Measurements from ENCODE around the gene ABHD2. TPM values are rescaled to one million over a fixed set of nuclear protein-coding genes. Genes with fewer than 3 reads are reported as not detected.
"Not testable (repeated sequence)": the region's sequence is repeated elsewhere in the genome, so short reads cannot be mapped to it uniquely, and the experiment has no call there.

ABHD2 gene
- total RNA-seq, 1 donor from 2014 or later: 48.8 TPM

GRCh38 chr15:89140595-89140994, 52.3 kb downstream of the ABHD2 start:
- intact Hi-C loops (cut with micrococcal nuclease): no loop called here
- ChIA-PET POLR2A (no interaction called here), CTCF (interaction anchor here (1.9 kb wide), 1 partner anchor 11 kb away, joined by 7 read pairs; no protein-coding TSS in a partner anchor)
- H3K4me1 Mint-ChIP-seq: peaks cover 8% of the 10 kb centered on the region
- H3K27me3 Mint-ChIP-seq: no peaks in the 10 kb centered on the region
- peaks cover 39% of the 10 kb centered on the region for H3K36me3 Mint-ChIP-seq (ENCODE audit: low read depth)
- no peak for TF ChIP-seq CTCF (IDR thresholded peaks at IDR 0.05)
- H3K9me3 Mint-ChIP-seq: no peaks in the 10 kb centered on the region
- ATAC-seq (ENCODE audit: low read depth) (no peak), DNase-seq (no peak)
- H3K27ac Mint-ChIP-seq: no peak overlapping the region
- no peak overlapping the region for H3K4me3 Mint-ChIP-seq

GRCh38 chr15:89141159-89141558, 52.9 kb downstream of the ABHD2 start:
- ATAC-seq (ENCODE audit: low read depth); H3K4me3 Mint-ChIP-seq; DNase-seq; H3K9me3 Mint-ChIP-seq; H3K27ac Mint-ChIP-seq; POLR2A ChIA-PET; H3K4me1 Mint-ChIP-seq; H3K27me3 Mint-ChIP-seq; intact Hi-C loops (cut with micrococcal nuclease): not testable (repeated sequence)
- CTCF ChIA-PET: interaction anchor here (0.9 to 1.9 kb wide), 2 partner anchors 10 to 12 kb away, joined by 3 to 7 read pairs; no protein-coding TSS in a partner anchor
- H3K36me3 Mint-ChIP-seq (ENCODE audit: low read depth): peaks cover 41% of the 10 kb centered on the region

- Mint-ChIP-seq H3K27ac (no peak overlapping the region), H3K9me3 (no peaks in the 10 kb centered on the region), H3K36me3 (ENCODE audit: low read depth) (peaks cover 35% of the 10 kb centered on the region), H3K4me1 (peaks cover 8% of the 10 kb centered on the region), H3K27me3 (no peaks in the 10 kb centered on the region), H3K4me3 (no peak overlapping the region)
- DNase-seq (no peak), ATAC-seq (ENCODE audit: low read depth) (no peak)
- intact Hi-C loops (cut with micrococcal nuclease): no loop called here
- ChIA-PET CTCF (interaction anchor here (0.9 to 1.9 kb wide), 3 partner anchors 10 to 13 kb away, joined by 3 to 7 read pairs (median 3); no protein-coding TSS in a partner anchor), POLR2A (no interaction called here)
- TF ChIP-seq CTCF (IDR thresholded peaks at IDR 0.05): no peak
Observed at GRCh38 chr15:89141885-89142284, 53.6 kb downstream of the ABHD2 start.

GRCh38 chr15:89142423-89142822, 54.2 kb downstream of the ABHD2 start:
- Mint-ChIP-seq H3K4me3 (no peak overlapping the region), H3K36me3 (ENCODE audit: low read depth) (peaks cover 30% of the 10 kb centered on the region), H3K27me3 (no peaks in the 10 kb centered on the region), H3K9me3 (no peaks in the 10 kb centered on the region), H3K4me1 (peaks cover 8% of the 10 kb centered on the region), H3K27ac (no peak overlapping the region)
- DNase-seq: no peak
- ChIA-PET CTCF (interaction anchor here (1.2 kb wide), 1 partner anchor 12 kb away, joined by 3 read pairs; no protein-coding TSS in a partner anchor), POLR2A (no interaction called here)
- no peak for ATAC-seq (ENCODE audit: low read depth)
- intact Hi-C loops (cut with micrococcal nuclease): no loop called here
- no peak for TF ChIP-seq CTCF (IDR thresholded peaks at IDR 0.05)

- intact Hi-C loops (cut with micrococcal nuclease): no loop called here
Observed at GRCh38 chr15:89143503-89144162, 55.4 kb downstream of the ABHD2 start.

More at GRCh38 chr15:89143503-89144162, 55.4 kb downstream of the ABHD2 start:
- ChIA-PET CTCF (no interaction called here), POLR2A (no interaction called here)
- TF ChIP-seq CTCF (IDR thresholded peaks at IDR 0.05): no peak
- Mint-ChIP-seq H3K4me3 (no peak overlapping the region), H3K27ac (no peak overlapping the region), H3K4me1 (peaks cover 8% of the 10 kb centered on the region), H3K27me3 (no peaks in the 10 kb centered on the region), H3K36me3 (ENCODE audit: low read depth) (peaks cover 24% of the 10 kb centered on the region), H3K9me3 (no peaks in the 10 kb centered on the region)
- DNase-seq: no peak
- no peak for ATAC-seq (ENCODE audit: low read depth)

All from activated B cell treated with CpG ODN at 0.5 μM for 24 hours (primary cell).